GM19035 (cell line): ENCODE data around the gene ATP13A3.
"Not testable (repeated sequence)": the region's sequence is repeated elsewhere in the genome, so short reads cannot be mapped to it uniquely, and the experiment has no call there.

Experiments
- ATAC-seq: cut with Tn5 transposase; IDR thresholded peaks from one replicate; pipeline ENCODE4 v1.9.1; 2021; ENCODE audit not compliant: unreplicated experiment

ATP13A3 gene

DNA sequence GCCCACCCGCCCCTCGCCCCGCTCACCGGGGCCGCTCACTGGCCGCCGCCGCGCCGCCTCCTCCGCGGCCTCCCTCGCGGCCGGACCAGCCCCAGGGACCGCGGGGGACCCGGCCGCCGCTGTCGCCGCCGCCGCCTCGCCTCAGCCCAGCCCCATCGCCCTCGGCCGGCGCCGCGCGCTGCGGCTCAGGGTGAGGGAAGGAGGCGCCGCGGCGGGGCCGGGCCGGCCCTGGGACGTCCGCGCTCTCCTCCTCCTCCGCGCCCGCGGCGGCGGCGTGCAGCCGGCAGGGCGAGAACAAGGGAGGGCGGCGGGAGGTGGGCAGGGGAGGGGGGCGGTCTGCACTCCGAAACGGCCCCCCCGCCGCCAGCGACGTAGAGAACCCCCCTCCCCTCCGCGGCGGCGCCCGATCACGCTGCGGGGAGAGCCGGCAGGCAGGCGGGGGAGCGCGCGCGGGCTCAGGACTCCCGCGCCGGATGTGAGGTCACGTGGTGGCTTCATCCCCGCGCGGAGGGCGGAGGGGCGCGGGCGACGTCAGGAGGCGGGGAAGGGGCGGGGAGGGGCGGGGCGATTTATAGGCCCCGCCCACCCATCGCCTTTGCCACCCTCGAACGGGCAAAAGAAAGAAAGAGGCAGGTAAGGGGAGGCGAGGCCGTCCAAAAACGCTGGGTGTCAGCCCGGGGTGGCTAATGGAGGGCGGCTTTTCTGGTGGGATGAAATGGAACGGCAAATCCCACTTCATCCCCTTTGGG, at the start of gene ATP13A3:
ATP13A3 (minus strand) TSS at position 463 of the 749 bp plus-strand sequence. CDS start 24,812 bp downstream, outside the sequence.
- ATAC-seq = peak; percentile 64

DNA sequence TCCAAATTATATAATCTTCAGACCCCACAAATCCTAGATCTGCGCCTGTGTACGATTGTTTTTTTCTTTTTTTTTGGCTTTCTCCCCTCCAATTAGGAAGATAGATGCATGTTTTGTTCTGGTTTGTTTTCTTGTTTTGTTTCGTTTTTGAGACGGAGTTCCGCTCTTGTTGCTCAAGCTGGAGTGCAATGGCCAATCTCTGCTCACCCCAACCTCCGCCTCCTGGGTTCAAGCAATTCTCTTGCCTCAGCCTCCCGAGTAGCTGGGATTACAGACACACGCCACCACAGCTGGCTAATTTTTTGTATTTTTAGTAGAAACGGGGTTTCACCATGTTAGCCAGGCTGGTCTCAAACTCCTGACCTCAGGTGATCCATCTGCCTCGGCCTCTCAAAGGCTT, 48.4 kb upstream of the ATP13A3 start:
- not testable (repeated sequence) for ATAC-seq

DNA sequence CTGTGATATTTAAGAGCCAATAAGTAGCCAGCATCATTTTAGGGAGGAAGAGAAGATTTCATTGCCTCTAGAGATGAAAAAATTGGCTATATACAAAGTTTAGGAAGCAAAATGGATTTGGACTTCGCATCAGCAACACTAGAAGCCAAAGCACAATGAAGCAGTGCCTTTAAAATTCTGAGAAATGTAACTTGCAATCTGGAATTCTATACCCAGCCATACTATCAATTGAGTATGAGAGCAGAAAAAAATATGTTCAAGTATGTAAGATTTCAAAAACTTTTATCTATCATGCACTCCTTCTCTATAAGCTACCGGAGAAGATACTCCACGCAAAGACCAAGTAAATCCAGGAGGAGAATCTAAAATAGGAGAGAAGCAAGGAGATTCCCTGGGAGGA, 47.4 kb upstream of the ATP13A3 start:
- ATAC-seq = no peak

DNA sequence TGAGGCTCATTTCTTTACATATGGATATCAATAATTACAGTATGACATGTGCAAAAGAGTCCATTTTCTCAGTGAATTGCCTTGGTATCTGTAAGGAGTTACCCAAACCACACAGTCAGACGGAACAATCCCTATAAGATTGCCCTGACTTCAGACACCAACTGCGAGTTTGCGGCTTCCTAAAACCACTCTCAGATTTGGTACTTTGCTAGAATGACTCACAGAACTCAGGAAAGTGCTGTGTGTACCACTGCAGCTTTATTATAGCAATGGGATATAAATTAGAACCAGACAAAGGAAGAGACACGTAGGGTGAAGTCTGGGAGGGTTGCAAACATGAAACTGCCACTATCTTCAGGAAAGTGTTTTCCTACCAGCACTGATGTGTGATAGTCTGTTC, 45.8 kb upstream of the ATP13A3 start:
- ATAC-seq = no peak

DNA sequence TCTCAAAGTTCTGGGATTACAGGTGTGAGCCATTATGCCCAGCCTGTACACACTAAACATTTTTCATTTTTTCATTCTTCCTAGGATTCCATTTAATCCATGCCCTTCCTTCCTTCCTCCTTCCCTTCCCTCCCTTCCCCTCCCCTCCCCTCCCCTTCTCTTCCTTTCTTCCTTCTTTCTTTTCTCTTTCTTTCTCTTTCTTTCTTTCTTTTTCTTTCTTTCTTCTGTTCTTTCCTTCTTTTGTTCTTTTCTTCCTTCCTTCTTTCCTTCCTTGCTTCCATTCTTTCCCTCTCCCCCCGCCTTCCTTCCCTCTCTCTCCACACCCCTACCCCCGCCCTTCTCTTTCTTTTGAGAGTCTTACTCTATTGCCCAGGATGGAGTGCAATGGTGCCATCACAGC, 40.9 kb upstream of the ATP13A3 start:
- ATAC-seq = no peak

DNA sequence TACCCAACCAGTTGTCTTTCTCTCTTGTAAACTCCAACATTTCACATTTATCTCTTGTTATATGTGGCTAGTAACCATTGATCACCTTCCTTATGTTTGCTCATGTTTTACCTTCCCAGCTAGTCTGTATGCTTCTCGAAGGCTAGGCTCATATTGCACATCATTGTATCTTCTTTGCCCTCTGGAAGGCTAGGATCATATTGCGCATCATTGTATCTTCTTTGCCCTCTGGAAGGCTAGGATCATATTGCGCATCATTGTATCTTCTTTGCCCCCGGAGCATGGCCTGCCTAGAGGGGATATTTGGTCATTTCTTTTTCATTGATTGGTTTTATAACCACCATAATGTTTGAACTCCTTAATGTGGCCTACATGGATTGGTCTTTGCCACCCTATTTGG, 39.4 kb upstream of the ATP13A3 start:
- no peak for ATAC-seq

DNA sequence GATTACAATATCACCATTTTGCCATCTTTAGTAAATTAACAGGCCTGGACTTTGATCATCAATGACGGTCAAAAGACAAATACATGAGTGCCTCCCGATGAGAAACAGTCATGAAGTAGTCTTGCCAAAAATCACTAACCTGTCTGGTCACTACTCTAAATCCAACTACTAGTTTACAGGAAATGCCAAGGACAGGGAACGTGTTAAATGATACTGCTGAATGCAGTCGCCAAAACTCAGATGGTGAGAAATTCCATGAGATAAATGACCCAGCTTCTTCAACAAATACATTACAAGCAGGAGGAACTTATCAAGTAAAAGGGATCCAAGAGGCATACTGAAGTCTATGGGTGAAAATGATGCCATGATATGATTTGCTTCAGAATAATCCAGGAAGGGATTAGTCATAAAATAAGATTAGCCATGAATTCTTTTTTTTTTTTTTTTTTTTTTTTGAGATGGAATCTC, 35.8 kb upstream of the ATP13A3 start:
- no peak for ATAC-seq

DNA sequence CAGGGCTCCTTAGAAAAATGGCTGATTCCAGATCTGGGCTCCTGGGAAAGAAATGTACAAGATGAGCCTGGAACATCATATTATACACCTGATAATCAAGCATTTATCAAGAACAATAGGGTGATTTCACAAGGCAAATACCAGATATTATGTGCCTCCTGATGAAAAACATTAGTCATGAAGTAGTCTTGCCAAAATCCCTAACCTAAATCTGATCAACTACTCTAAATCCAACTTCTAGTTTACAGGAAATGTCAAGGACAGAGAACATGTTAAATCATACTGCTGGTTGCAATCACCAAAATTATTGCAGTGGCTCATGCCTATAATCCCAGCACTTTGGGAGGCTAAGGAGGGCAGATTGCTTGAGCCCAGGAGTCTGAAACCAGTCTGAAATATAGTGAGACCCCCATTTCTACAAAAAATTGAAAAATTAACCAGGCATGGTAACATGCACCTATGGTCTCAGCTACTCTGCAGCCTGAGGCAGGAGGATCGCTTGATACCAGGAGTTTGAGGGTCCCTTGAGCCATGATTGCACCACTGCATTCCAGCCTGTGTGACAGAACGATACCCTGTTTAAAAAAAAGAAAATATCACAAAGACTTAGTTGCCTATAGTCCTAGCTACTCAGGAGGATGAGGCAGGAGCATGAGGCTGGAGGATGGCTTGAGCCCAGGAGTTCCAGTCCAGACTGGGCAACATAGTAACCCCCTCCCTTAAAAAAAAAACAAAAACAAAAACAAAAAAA, 34.9 kb upstream of the ATP13A3 start:
- ATAC-seq = no peak

DNA sequence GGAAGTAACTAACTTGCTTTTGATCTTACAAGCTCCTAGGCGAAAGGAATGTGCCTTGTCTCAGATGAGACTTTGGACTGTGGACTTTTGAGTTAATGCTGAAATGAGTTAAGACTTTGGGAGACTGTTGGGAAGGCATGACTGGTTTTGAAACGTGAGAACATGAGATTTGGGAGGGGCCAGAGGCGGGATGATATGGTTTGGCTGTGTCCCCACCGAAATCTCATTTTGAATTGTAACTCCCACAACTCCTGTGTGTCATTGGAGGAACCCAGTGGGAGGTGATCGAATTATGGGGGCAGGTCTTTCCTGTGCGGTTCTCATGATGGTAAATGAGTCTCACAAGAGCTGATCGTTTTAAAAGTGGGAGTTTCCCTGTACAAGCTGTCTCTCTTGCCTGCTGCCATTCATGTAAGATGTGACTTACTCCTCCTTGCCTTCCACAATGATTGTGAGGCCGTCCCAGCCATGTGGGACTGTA, 33.9 kb upstream of the ATP13A3 start:
- ATAC-seq = not testable (repeated sequence)

DNA sequence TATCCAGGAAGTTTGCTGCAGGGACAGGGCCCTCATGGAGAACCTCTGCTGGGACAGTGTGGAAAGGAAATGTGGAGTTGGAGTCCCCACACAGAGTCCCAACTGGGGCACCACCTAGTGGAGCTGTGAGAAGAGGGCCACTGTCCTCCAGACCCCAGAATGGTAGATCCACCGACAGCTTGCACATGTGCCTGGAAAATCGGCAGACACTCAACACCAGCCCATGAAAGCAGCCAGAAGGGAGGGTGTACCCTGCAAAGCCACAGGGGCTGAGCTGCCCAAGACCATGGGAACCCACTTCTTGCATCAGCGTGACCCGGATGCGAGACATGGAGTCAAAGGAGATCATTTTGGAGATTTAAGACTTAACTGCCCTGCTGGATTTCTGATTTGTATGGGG, 33.4 kb upstream of the ATP13A3 start:
- not testable (repeated sequence) for ATAC-seq

DNA sequence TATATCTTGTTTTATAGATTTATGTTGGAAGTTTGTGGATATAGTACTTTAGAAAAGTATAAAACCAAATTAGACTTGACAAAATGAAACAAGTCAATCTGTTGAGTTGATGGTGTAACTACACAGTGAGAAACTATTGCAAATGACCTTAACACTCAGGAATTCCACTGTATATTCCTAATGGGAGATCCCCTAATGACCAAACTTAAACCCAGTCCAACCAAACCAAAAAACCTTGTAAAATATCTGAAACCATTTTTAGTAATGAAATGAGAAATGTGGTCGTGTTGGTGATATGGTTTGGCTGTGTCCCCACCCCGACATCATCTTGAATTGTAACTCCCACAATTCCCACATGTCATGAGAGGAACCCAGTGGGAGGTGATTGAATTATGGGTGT, 31.9 kb upstream of the ATP13A3 start:
- no peak for ATAC-seq

DNA sequence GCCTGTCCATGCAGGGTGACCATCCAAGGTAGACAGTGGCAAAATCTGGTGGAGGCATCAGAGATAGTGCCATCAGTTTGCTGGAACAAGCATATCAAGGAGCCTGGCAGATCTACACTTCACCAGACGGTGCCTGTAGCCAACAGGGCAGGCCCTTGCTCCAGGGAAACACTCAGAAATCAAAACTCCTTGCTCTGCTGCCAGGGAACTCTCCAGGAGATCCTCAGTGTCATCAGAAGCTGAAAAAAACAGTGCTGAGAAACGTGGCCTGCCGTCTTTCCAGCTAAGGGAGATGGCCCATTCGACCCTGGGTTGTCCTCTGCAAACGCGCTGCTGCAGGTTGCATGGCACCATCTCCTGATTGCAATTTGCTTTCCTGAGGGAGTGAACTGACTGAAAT, 30.5 kb upstream of the ATP13A3 start:
- ATAC-seq = no peak

DNA sequence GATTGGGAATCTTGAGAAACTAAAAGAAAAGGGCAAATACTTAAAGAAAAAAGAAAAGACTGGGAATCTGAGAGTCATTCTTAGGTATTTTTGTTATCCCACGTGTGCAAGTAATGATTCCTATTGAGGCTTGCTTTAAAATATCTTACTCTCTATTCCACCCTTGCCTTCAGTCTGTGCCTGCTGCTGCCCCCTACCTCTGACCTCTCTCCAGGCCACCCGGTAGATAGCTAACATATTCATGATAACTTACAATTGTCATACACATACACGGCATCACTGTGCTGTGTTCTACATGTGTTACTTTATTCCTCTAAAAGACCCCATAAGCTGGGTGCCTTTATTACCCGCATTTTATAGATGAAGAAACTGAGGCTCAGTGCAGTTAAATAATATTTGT, 27.8 kb upstream of the ATP13A3 start:
- no peak for ATAC-seq

DNA sequence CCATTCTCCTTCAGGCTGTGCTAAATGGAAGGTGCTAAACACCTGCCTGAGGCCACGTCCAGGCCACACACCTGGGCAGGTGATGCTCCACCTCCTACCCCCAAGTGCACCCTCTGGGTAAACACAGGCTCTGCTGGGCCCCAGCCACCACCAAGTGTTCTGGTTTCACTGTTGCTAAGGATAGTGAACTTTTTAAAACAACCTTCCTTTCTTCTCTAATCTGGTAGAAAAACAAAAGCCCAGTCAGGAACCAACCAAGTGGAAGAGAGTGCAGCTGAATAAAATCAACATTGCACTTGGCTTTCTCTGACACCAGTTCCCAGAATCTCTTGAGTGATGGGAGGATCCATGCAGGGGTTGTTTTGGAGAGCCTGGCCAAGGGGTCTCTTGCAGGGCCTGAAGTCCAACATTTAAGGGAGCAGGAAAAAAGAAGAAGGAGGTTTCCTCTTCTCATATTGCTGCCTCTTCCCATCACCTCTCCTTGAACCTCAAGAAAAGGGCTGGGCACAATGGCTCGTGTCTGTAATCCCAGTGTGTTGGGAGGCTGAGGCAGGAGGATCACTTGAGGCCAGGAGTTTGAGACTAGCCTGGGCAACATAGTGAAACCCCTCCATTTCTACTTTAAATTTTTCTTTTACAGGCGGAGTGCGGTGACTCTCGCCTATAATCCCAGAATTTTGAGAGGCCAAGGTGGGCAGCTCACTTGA, 26.2 kb upstream of the ATP13A3 start:
- no peak for ATAC-seq

DNA sequence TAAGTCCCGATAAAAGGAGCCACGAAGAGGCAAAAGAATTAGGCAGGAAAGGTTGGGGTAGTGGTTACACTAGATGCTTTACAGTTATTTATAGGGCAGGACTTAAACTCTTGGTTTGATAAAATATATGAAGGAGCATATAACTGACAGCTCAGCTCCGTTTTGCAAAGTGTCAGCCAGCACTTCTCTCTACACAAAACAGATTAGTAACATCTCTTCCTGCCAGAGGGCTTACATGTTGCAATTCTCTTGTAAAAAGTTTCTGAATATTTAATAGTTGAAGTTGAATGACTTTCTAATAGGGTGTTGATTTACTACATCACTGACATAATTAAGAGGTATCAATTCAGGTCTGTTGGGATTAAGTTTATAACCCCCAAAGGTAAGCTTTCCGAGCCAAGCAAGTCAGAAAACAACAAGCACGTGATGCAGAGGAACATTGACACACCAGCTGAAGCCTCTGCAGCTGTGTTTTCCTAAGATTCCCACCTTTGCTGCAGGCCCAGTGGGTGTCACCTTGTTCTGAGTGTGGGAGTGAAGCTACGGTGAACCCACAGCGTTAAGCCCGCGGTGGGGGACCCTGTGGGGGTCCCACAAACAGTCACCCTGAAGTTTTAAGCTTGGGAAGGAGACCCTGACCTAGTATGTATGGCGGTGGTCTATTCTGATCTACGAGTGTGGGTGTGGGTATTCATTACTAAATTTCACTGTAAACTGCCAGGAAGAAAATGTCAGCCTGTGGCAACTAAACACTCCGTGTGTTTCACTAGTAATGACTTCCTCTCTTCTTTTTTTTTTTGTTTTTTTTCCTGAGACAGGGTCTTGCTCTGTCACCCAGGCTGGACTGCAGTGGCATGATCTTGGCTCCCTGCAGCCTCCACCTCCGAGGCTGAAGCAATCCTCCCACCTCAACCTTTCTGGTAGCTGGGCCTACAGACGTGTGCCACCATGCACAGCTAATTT, 22.0 kb upstream of the ATP13A3 start:
- ATAC-seq = no peak

DNA sequence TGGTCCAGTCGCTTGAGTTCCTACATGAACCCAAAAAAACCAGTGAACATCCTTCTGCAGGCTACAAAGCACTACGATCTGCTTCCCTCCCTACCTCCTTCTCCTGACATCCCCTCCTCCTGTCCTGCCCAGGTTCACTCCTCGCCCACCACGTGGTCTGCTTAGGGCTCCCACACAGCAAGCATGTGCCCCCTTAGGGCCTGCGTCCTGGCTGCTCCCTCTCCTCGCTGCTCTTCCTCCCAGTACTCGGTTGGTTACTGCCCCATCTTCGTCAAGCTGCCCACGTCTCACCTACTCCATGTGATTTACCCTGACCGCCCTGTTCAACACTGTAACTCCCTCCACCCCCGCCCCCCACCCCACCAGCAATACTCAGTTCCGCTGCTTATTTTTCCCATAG, 20.8 kb upstream of the ATP13A3 start:
- no peak for ATAC-seq

DNA sequence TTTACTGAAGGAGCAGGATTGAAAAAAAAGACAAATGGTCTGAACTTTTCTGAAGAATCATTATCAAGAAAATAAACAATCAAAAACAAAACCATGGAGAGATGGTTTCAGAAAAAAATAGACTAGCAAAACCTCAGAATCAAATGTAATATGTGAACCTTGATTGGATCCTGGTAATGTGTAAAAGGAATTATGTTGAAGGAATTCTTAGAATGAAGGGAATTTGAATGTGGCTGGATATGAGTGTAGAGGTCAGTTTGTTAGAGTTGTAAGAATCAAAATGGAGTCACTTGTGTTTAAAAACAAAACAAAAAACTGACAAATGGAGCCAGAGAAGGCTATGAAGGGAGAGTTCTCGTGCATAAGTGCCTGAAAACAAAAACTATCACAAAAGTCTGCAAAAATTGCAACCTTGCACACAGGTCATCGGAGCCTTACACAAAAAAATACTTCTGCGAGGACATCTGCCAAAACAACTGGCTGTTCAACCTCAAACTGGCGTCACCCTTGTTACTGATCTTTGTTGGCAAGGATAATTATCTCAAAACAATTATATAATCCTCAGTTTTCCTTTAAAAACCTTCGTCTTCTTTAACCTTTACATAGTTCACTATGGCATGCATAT, 19.1 kb upstream of the ATP13A3 start:
- ATAC-seq = no peak

DNA sequence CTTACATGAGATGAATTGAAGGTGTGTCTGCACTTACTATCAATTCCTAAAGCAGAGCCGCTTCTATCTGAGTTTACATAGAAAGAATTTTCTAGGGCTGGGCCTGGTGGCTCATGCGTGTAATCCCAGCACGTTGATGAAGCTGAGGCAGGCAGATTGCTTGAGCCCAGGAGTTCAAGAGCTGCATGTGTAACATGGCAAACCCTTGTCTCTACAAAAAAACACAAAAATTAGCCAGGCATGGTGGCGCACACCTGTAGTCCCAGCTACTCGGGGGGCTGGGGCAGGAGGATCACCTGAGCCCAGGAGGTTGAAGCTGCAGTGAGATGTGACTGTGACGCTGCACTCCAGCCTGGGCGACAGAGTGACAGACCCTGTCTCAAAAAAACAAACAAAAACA, 18.1 kb upstream of the ATP13A3 start:
- ATAC-seq = no peak

DNA sequence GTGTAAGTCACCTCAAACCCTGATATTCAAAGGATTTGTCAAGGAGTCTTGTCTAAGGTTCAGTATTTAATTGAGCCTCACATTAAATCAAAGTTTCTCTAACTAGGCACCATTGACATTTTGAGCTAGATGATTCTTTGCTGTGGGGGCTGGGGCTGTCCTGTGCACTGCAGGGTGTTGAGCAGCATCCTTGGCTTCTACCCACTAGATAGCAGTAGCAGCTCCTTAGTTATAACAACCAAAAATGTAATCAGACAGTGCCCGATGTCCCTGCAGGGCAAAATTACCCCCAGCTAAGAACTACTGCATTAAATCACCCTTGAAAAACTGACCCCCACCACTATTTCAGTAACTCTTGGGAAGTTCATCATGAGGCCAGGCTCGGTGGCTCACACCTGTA, 17.3 kb upstream of the ATP13A3 start:
- ATAC-seq = no peak

DNA sequence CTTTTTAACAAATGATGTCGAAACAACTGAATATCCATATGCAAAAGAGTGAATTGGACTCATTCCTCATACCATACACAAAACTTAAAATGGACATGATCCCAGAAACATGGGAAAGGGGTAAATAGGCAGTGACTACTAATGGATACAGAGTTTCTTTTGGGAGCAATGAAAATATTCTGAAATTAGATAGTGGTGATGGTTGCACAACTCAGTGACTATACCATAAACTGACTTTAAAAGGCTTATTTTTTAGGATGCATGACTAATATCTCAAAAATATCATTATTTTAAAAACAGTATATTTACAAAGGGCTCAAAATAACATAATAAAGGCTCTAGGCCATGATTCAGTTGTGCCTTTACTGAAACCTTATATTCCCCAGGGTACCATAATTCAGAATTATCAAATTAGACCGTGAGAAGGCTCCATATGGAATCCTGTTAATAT, 16.3 kb upstream of the ATP13A3 start:
- ATAC-seq = no peak
